K562 (cell line): ENCODE data around the gene TRNAU1AP. TPM values are rescaled to one million over a fixed set of nuclear protein-coding genes. Genes with fewer than 3 reads are reported as not detected.

Source experiments
- ATF4 ChIP-seq: fragments of 450-650 bp; formaldehyde crosslinking; IDR thresholded peaks from 2 replicates; pipeline ENCODE4 v1.4.0; 2022; ENCODE audit warnings: mild to moderate bottlenecking, moderate library complexity
- CAMTA2 ChIP-seq: fragments of 250-450 bp; sonication (Bioruptor Pico); conservative IDR thresholded peaks from 2 replicates; pipeline ENCODE4 v1.5.1; 2022
- NONO ChIP-seq, 2 experiments: fragments of 200-400 bp in 1 of 2; fragments of 450-650 bp in 1 of 2; formaldehyde crosslinking in 1 of 2; IDR thresholded peaks; 2 replicates each; pipeline ENCODE4 v1.6.1; 2017; ENCODE audit warnings: low read depth in 2 of 2, mild to moderate bottlenecking in 2 of 2, moderate library complexity in 2 of 2, low read length in 1 of 2
- RAD51 ChIP-seq: fragments of 450-650 bp; IDR thresholded peaks from 2 replicates; pipeline ENCODE4 v1.7.1; 2016; ENCODE audit warnings: low read depth, mild to moderate bottlenecking, borderline replicate concordance
- RBM17 ChIP-seq: fragments of 200-400 bp; formaldehyde crosslinking; IDR thresholded peaks from 2 replicates; pipeline ENCODE4 v1.6.1; 2017; ENCODE audit warnings: low read depth, mild to moderate bottlenecking, low read length, borderline replicate concordance
- RNF2 ChIP-seq: sonication (generic); IDR thresholded peaks from 2 replicates; pipeline ENCODE4 v1.6.1; 2016
- SAFB ChIP-seq: fragments of 200-400 bp; formaldehyde crosslinking; IDR thresholded peaks from 2 replicates; pipeline ENCODE4 v1.6.1; 2017; ENCODE audit warnings: low read depth, low read length, borderline replicate concordance
- TFAP4 ChIP-seq: sonication (generic); formaldehyde crosslinking; IDR thresholded peaks from 2 replicates; pipeline ENCODE4 v1.8.0; 2022; ENCODE audit warnings: missing genetic modification reagents, mild to moderate bottlenecking, moderate library complexity, borderline replicate concordance
- ZNF518B ChIP-seq: fragments of 250-450 bp; sonication (Bioruptor Pico); IDR thresholded peaks from 2 replicates; pipeline ENCODE4 v1.5.0; 2021; ENCODE audit warnings: mild to moderate bottlenecking, moderate library complexity
- polyA plus RNA-seq, 8 experiments: library from polyadenylated mRNA; depleted of rRNA in 4 of 8; stranded (reverse) in 5 of 8; unstranded in 3 of 8; fragments of >200 nt; fragmentation: Nextera tagmentation in 2 of 8; fragmentation: Illumina TruSeq in 1 of 8; extraction: Ambion mirVana in 2 of 8; extraction: Trizol in 1 of 8; gene quantifications; 2 replicates each; pipeline versions ENCODE4 v1.2.1 to v1.2.3, GENCODE V29; 2011 to 2014; ENCODE audit warnings: inconsistent platforms in 1 of 8, missing spikeins in 1 of 8
- total RNA-seq, 7 experiments: library from RNA; depleted of rRNA in 6 of 7; stranded (reverse); fragments of >200 nt in 6 of 7; fragmentation: Illumina TruSeq in 2 of 7; extraction: Trizol in 2 of 7; gene quantifications; 2 replicates each; pipeline versions ENCODE4 v1.2.1 to v1.2.3, GENCODE V29; 2011 to 2021; ENCODE audit warnings: low replicate concordance in 1 of 7
- TF ChIP-seq, protein P1 (sequence below): fragments of 450-650 bp; formaldehyde crosslinking; IDR thresholded peaks from 2 replicates; pipeline ENCODE4 v1.4.0; 2020; ENCODE audit warnings: mild to moderate bottlenecking, moderate library complexity
- TF ChIP-seq, protein P2 (sequence below), 2 experiments: fragments of 250-450 bp in 1 of 2; fragments of 450-650 bp in 1 of 2; sonication (Bioruptor Pico) in 1 of 2; IDR thresholded peaks; 2 replicates each; pipeline versions ENCODE4 v1.6.1 to v1.8.0; 2016 to 2021; ENCODE audit warnings: mild to moderate bottlenecking in 2 of 2, moderate library complexity in 2 of 2, missing compliant biosample characterization in 1 of 2, missing genetic modification characterization in 1 of 2
- TF ChIP-seq, protein P3 (sequence below): IDR thresholded peaks from 2 replicates; pipeline ENCODE4 v1.6.1; 2011; ENCODE audit warnings: borderline replicate concordance, low read depth, mild to moderate bottlenecking, moderate library complexity, low read length; ENCODE audit not compliant: insufficient read depth, poor library complexity, severe bottlenecking
- TF ChIP-seq, protein P4 (sequence below): fragments of 250-450 bp; sonication (Bioruptor Pico); IDR thresholded peaks from 2 replicates; pipeline ENCODE4 v1.5.1; 2021; ENCODE audit warnings: mild to moderate bottlenecking

The TRNAU1AP gene
- total and polyA plus RNA-seq, 9 of the 15 experiments (the other 6 are each of a cell fraction or from before 2014, with no cell fraction given) = 34.9 to 110 (median 46.3) TPM

GRCh38 chr1:28518000-28518744, 34.7 kb upstream of the TRNAU1AP start (continued):
- TF ChIP-seq TFAP4 (peak; percentile 78), SAFB (peak; percentile 89), CAMTA2 (peak; percentile 83; the same call in 1 of the 2 replicates), ATF4 (CRISPR knock-in tag) (0 out of 2 replicates have a peak, but pooled peaks have one; percentile 1), ZNF518B (CRISPR knock-in tag) (no peak), RAD51 (0 out of 2 replicates have a peak, but pooled peaks have one; percentile 23), RBM17 (no peak), NONO (IDR thresholded peaks at IDR 0.05; ENCODE audit: low read depth in 2 of 2, low read length in 1 of 2) (peak; percentile 92 to 94), RNF2 (no peak)
- TF ChIP-seq, protein P1, sequence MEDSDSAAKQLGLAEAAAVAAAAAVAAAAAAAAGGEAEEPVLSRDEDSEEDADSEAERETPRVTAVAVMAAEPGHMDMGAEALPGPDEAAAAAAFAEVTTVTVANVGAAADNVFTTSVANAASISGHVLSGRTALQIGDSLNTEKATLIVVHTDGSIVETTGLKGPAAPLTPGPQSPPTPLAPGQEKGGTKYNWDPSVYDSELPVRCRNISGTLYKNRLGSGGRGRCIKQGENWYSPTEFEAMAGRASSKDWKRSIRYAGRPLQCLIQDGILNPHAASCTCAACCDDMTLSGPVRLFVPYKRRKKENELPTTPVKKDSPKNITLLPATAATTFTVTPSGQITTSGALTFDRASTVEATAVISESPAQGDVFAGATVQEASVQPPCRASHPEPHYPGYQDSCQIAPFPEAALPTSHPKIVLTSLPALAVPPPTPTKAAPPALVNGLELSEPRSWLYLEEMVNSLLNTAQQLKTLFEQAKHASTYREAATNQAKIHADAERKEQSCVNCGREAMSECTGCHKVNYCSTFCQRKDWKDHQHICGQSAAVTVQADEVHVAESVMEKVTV (CRISPR knock-in tag) = peak; percentile 83
- TF ChIP-seq, protein P2, sequence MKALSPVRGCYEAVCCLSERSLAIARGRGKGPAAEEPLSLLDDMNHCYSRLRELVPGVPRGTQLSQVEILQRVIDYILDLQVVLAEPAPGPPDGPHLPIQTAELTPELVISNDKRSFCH (CRISPR knock-in tag; IDR thresholded peaks at IDR 0.05) = no peak
- TF ChIP-seq, protein P2 (tag; IDR thresholded peaks at IDR 0.05) = peak; percentile 49; the same call in 1 of the 2 replicates
- TF ChIP-seq, protein P3, sequence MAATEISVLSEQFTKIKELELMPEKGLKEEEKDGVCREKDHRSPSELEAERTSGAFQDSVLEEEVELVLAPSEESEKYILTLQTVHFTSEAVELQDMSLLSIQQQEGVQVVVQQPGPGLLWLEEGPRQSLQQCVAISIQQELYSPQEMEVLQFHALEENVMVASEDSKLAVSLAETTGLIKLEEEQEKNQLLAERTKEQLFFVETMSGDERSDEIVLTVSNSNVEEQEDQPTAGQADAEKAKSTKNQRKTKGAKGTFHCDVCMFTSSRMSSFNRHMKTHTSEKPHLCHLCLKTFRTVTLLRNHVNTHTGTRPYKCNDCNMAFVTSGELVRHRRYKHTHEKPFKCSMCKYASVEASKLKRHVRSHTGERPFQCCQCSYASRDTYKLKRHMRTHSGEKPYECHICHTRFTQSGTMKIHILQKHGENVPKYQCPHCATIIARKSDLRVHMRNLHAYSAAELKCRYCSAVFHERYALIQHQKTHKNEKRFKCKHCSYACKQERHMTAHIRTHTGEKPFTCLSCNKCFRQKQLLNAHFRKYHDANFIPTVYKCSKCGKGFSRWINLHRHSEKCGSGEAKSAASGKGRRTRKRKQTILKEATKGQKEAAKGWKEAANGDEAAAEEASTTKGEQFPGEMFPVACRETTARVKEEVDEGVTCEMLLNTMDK = peak; percentile 95
- TF ChIP-seq, protein P4, sequence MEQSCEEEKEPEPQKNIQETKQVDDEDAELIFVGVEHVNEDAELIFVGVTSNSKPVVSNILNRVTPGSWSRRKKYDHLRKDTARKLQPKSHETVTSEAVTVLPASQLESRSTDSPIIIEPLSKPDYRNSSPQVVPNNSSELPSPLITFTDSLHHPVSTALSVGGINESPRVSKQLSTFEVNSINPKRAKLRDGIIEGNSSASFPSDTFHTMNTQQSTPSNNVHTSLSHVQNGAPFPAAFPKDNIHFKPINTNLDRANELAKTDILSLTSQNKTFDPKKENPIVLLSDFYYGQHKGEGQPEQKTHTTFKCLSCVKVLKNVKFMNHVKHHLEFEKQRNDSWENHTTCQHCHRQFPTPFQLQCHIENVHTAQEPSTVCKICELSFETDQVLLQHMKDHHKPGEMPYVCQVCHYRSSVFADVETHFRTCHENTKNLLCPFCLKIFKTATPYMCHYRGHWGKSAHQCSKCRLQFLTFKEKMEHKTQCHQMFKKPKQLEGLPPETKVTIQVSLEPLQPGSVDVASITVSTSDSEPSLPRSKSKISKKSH = 0 out of 2 replicates have a peak, but pooled peaks have one; percentile 8
